Medulla oblongata (tissue), 1 donor: Measurements from ENCODE around the gene ZNF423.

Source experiments
- DNase-seq: peaks from one replicate; pipeline ENCODE4 v3.0.0-alpha.2; 2015; ENCODE audit errors: extremely low spot score

Gene ZNF423

GRCh38 chr16:49726155-49726554 lies 129.8 kb downstream of the ZNF423 start:
- DNase-seq: no peak

GRCh38 chr16:49725651-49726050 lies 130.3 kb downstream of the ZNF423 start:
- DNase-seq: no peak

- DNase-seq: no peak
These were observed 131.1 kb downstream of the ZNF423 start for GRCh38 chr16:49724774-49725173.

GRCh38 chr16:49723310-49723709 lies 132.6 kb downstream of the ZNF423 start:
- no peak for DNase-seq

GRCh38 chr16:49720225-49720624 lies 135.7 kb downstream of the ZNF423 start:
- no peak for DNase-seq

- no peak for DNase-seq
These were observed 138.2 kb downstream of the ZNF423 start for GRCh38 chr16:49717689-49718088.

GRCh38 chr16:49716339-49716934 lies 139.5 kb downstream of the ZNF423 start:
- no peak for DNase-seq

- DNase-seq: no peak
These were observed 142.1 kb downstream of the ZNF423 start for GRCh38 chr16:49713770-49714169.

- DNase-seq: no peak
These were observed 143.4 kb downstream of the ZNF423 start for GRCh38 chr16:49712542-49712941.

- no peak for DNase-seq
These were observed 143.8 kb downstream of the ZNF423 start for GRCh38 chr16:49712106-49712505.

GRCh38 chr16:49709057-49709456 lies 146.9 kb downstream of the ZNF423 start:
- no peak for DNase-seq

- DNase-seq: no peak
These were observed 147.4 kb downstream of the ZNF423 start for GRCh38 chr16:49708491-49708890.

- no peak for DNase-seq
These were observed 149.1 kb downstream of the ZNF423 start for GRCh38 chr16:49706620-49707355.

- no peak for DNase-seq
These were observed 151.2 kb downstream of the ZNF423 start for GRCh38 chr16:49704586-49705155.

GRCh38 chr16:49703483-49703882 lies 152.4 kb downstream of the ZNF423 start:
- DNase-seq: no peak

- no peak for DNase-seq
These were observed 154.0 kb downstream of the ZNF423 start for GRCh38 chr16:49701789-49702494.

- DNase-seq: no peak
These were observed 154.7 kb downstream of the ZNF423 start for GRCh38 chr16:49701065-49701685.

GRCh38 chr16:49700251-49701064 lies 155.5 kb downstream of the ZNF423 start:
- DNase-seq: no peak

- DNase-seq: no peak
These were observed 156.1 kb downstream of the ZNF423 start for GRCh38 chr16:49699841-49700175.

GRCh38 chr16:49698931-49699840 lies 156.7 kb downstream of the ZNF423 start:
- no peak for DNase-seq
